Gastrocnemius medialis (tissue), 4 donors: Measurements from ENCODE around the gene SPOUT1. TPM values are rescaled to one million over a fixed set of nuclear protein-coding genes. Genes with fewer than 3 reads are reported as not detected.

Source experiments
- ATAC-seq, 2 donors: fragments of 150-250 bp; one replicate each; pipeline ENCODE4 v1.9.1; 2016
- DNase-seq, 2 donors: peaks; one replicate each; pipeline ENCODE4 v3.0.0-alpha.2; 2019
- H3K27ac ChIP-seq, 4 donors: fragments of 200-600 bp; sonication (generic); 1 replicate in 1 of 4; 2 replicates in 3 of 4; pipeline ENCODE4 v1.5.1; 2016 to 2018; ENCODE audit warnings: mild to moderate bottlenecking in 2 of 4, moderate library complexity in 1 of 4
- H3K27me3 ChIP-seq, 3 donors: fragments of 200-600 bp; sonication (generic) in 2 of 3; 1 replicate in 1 of 3; 2 replicates in 2 of 3; pipeline versions ENCODE4 v1.5.1 to v1.6.0; 2016 to 2019; ENCODE audit warnings: mild to moderate bottlenecking in 1 of 3, moderate library complexity in 1 of 3
- H3K36me3 ChIP-seq, 2 donors: fragments of 200-600 bp; sonication (generic) in 1 of 2; one replicate each; pipeline ENCODE4 v1.5.1; 2017 to 2018
- H3K4me1 ChIP-seq, 2 donors: fragments of 200-600 bp; sonication (generic) in 1 of 2; one replicate each; pipeline ENCODE4 v1.5.1; 2016 to 2017; ENCODE audit warnings: mild to moderate bottlenecking in 2 of 2
- H3K4me3 ChIP-seq, 4 donors: fragments of 200-600 bp; sonication (generic) in 3 of 4; 1 replicate in 1 of 4; 2 replicates in 3 of 4; pipeline ENCODE4 v1.5.1; 2016 to 2019; ENCODE audit warnings: mild to moderate bottlenecking in 2 of 4
- H3K9me3 ChIP-seq, 3 donors: fragments of 200-600 bp; sonication (generic) in 2 of 3; 1 replicate in 1 of 3; 2 replicates in 2 of 3; pipeline ENCODE4 v1.5.1; 2016 to 2019
- CTCF ChIP-seq, 5 experiments: fragments of 450-650 bp in 3 of 5; fragments of 200-600 bp in 2 of 5; sonication (generic) in 2 of 5; IDR thresholded peaks in 4 of 5; conservative IDR thresholded peaks in 1 of 5; 1 replicate in 4 of 5; 2 replicates in 1 of 5; pipeline ENCODE4 v1.5.1; 2016 to 2019; ENCODE audit warnings: antibody characterized with exemption in 5 of 5, mild to moderate bottlenecking in 3 of 5, moderate library complexity in 3 of 5
- POLR2A ChIP-seq, 2 donors: fragments of 450-650 bp; IDR thresholded peaks; one replicate each; pipeline ENCODE4 v1.6.1; 2017; ENCODE audit warnings: antibody characterized with exemption in 2 of 2, mild to moderate bottlenecking in 2 of 2, moderate library complexity in 2 of 2
- in situ Hi-C, 4 donors: fragments of 200-750 bp; cut with MboI; loops; one replicate each; pipeline versions ENCODE4 v1.15.0 to v1.8.0; 2017; ENCODE audit warnings: low sequenced_read_pairs in 4 of 4
- intact Hi-C: fragments of 100-400 bp; cut with DNase I; formaldehyde crosslinking; loops from one replicate; pipeline ENCODE4 v1.15.1; 2023; ENCODE audit warnings: low total_unique reads
- total RNA-seq, 4 donors: library from RNA; depleted of rRNA; stranded (reverse); fragments of >200 nt; gene quantifications; one replicate each; pipeline versions ENCODE4 v1.1.0 to v1.2.3, GENCODE V29; 2016

Gene SPOUT1
- total RNA-seq, 4 donors from 2014 or later = 10.7 to 29.3 (median 14.9) TPM

DNA sequence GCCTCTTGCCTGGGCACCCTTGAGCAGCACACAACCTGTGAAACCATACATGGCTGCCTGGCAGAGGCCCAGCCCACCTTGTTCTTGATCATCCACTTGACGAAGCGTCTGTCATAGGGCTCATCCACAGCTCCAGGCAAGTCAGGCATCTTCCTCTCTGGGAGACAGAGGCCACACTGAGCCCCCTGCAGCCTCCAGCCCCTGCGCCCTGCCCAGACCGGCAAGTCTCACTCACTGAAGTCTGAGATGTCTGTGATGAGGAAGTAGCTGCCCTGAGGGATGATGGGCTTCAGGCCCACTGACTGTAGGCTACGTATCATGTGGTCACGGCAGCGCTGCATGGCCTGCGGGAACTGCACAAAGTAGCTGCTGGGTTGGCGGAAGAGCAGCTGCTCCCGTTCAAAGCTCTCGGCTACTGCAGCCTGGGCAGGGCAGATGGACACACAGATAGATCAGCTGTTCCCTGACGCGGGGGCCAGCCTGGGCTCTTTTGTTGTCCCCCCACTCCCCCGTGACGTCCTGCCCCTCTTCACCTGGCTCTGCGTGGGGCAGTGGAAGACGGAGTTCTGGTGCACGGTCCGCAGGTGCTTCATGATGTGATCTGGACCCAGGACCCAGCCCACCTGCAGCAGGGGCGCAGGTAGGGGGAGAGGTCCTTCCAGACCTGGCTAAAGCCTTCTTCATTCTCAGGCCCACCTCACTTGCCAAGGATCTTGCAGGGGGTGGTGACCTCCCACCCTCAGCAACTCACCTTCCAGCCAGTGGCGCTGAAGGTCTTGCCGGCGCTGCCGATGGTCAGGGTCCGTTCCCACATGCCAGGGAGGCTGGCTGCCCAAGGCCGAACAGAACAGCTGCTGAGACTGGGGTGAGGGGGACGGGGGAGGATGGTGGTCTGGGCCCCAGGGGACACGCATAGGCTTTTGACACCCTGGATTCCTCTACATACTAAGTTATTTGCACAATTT lies 5.9 kb upstream of the SPOUT1 start:
- DNase-seq (no peak), ATAC-seq (no peak)
- no peaks in the 10 kb centered on the region for H3K27me3 ChIP-seq
- H3K27ac ChIP-seq = no peak overlapping the region
- TF ChIP-seq POLR2A (IDR thresholded peaks at IDR 0.05) (no peak), CTCF (IDR thresholded peaks at IDR 0.05 in 4 of 5, conservative IDR thresholded peaks at IDR 0.05 in 1 of 5) (no peak)
- H3K4me1 ChIP-seq = no peaks in the 10 kb centered on the region
- intact Hi-C loops (no loop called here), in situ Hi-C loops (no loop called here)
- no peak overlapping the region for H3K4me3 ChIP-seq
- peaks cover 0 to 11% of the 10 kb centered on the region in 2 donors for H3K36me3 ChIP-seq
- H3K9me3 ChIP-seq = no peaks in the 10 kb centered on the region

DNA sequence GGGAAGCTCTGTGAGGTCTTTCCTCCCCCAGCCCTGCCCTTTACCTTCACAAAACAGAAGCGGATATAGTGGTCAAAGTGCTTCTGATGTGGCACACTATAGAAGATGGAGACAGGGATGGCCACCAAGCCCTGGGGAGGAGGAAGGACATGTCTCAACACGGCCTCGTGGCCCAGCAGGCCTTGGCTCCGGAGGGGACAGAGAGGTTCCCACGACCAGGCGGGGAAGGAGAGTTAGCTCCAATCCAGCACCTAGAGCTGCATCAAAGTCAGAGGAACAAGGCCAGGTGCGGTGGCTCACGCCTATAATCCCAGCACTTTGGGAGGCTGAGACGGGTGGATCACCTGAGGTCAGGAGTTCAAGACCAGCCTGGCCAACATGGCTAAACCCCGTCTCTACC lies 4.1 kb upstream of the SPOUT1 start:
- intact Hi-C loops = no loop called here

GRCh38 chr9:128828719-128829452 lies 708 bp downstream of the SPOUT1 start:
- no peaks in the 10 kb centered on the region for H3K9me3 ChIP-seq
- intact Hi-C loops (loop anchor here (1.0 kb wide), 1 partner anchor 11 kb away; the partner anchor contains the start of gene ENDOG), in situ Hi-C loops (no loop called here)
- peaks cover 0 to 37% of the 10 kb centered on the region in 2 donors for H3K36me3 ChIP-seq
- H3K4me1 ChIP-seq = peaks cover 12 to 13% of the 10 kb centered on the region in 2 donors
- H3K27me3 ChIP-seq = no peaks in the 10 kb centered on the region
- H3K27ac ChIP-seq = peak overlapping the region; percentile 80 to 89 (median 82)
- peak overlapping the region; percentile 73 to 97 (median 85) for H3K4me3 ChIP-seq
- DNase-seq (no peak), ATAC-seq (peak in 1 of 2 donors; percentile 13)
- TF ChIP-seq CTCF (IDR thresholded peaks at IDR 0.05 in 4 of 5, conservative IDR thresholded peaks at IDR 0.05 in 1 of 5) = no peak
- TF ChIP-seq POLR2A (IDR thresholded peaks at IDR 0.05) = no peak

More for the DNA sequence above, 4.1 kb upstream of the SPOUT1 start:
- ATAC-seq = no peak
- in situ Hi-C loops = no loop called here
- peaks cover 0 to 11% of the 10 kb centered on the region in 2 donors for H3K36me3 ChIP-seq
- TF ChIP-seq POLR2A (IDR thresholded peaks at IDR 0.05) = no peak
- TF ChIP-seq CTCF (IDR thresholded peaks at IDR 0.05 in 4 of 5, conservative IDR thresholded peaks at IDR 0.05 in 1 of 5) = no peak
- H3K4me1 ChIP-seq = peaks cover 9 to 11% of the 10 kb centered on the region in 2 donors
- no peak overlapping the region for H3K27ac ChIP-seq
- DNase-seq = no peak
- H3K4me3 ChIP-seq = no peak overlapping the region
- no peaks in the 10 kb centered on the region for H3K9me3 ChIP-seq
- no peaks in the 10 kb centered on the region for H3K27me3 ChIP-seq

GRCh38 chr9:128828267-128828666 lies 1.3 kb downstream of the SPOUT1 start:
- Histone ChIP-seq H3K27ac (no peak overlapping the region), H3K27me3 (no peaks in the 10 kb centered on the region), H3K4me1 (peaks cover 12 to 13% of the 10 kb centered on the region in 2 donors), H3K9me3 (no peaks in the 10 kb centered on the region), H3K4me3 (no peak overlapping the region), H3K36me3 (peaks cover 0 to 42% of the 10 kb centered on the region in 2 donors)
- DNase-seq (no peak), ATAC-seq (no peak)
- in situ Hi-C loops (no loop called here), intact Hi-C loops (no loop called here)
- TF ChIP-seq CTCF (IDR thresholded peaks at IDR 0.05 in 4 of 5, conservative IDR thresholded peaks at IDR 0.05 in 1 of 5) (no peak), POLR2A (IDR thresholded peaks at IDR 0.05) (no peak)
